SK-N-SH treated with all-trans-retinoic acid at 6 μM for 48 hours (cell line): ENCODE results near the gene ANTXR2.

Experiments used
- ATAC-seq: fragments of 200-7000 bp; cut with Tn5 transposase; 3 replicates; pipeline ENCODE4 v1.9.1; 2020; ENCODE audit warnings: mild to moderate bottlenecking, moderate library complexity
- ARNTL ChIP-seq: fragments of 450-650 bp; formaldehyde crosslinking; IDR thresholded peaks from 2 replicates; pipeline ENCODE4 v1.5.0; 2020; ENCODE audit warnings: low read depth, mild to moderate bottlenecking, moderate library complexity, borderline replicate concordance
- BACH2 ChIP-seq: fragments of 250-450 bp; sonication (Bioruptor Pico); IDR thresholded peaks from 2 replicates; pipeline ENCODE4 v1.9.0; 2021; ENCODE audit warnings: mild to moderate bottlenecking, borderline replicate concordance
- CSDC2 ChIP-seq: fragments of 250-450 bp; sonication (Bioruptor Pico); IDR thresholded peaks from 2 replicates; pipeline ENCODE4 v1.5.0; 2020; ENCODE audit warnings: mild to moderate bottlenecking, moderate library complexity
- ISL1 ChIP-seq: fragments of 250-450 bp; sonication (Bioruptor Pico); IDR thresholded peaks from 2 replicates; pipeline ENCODE4 v2.1.2; 2022; ENCODE audit warnings: mild to moderate bottlenecking, moderate library complexity
- OSR1 ChIP-seq: fragments of 250-450 bp; sonication (Bioruptor Pico); IDR thresholded peaks from 2 replicates; pipeline ENCODE4 v1.8.0; 2022; ENCODE audit warnings: moderate library complexity, mild to moderate bottlenecking, inconsistent platforms
- PPARA ChIP-seq: fragments of 250-450 bp; sonication (Bioruptor Pico); IDR thresholded peaks from 2 replicates; pipeline ENCODE4 v1.5.0; 2020; ENCODE audit warnings: mild to moderate bottlenecking, borderline replicate concordance
- RARB ChIP-seq: fragments of 250-450 bp; sonication (Bioruptor Pico); IDR thresholded peaks from 2 replicates; pipeline ENCODE4 v1.8.0; 2021; ENCODE audit warnings: mild to moderate bottlenecking, moderate library complexity
- SNAI2 ChIP-seq: fragments of 250-450 bp; sonication (Bioruptor Pico); IDR thresholded peaks from 2 replicates; pipeline ENCODE4 v1.5.0; 2020; ENCODE audit warnings: mild to moderate bottlenecking, moderate library complexity
- TCF4 ChIP-seq: fragments of 250-450 bp; sonication (Bioruptor Pico); IDR thresholded peaks from 2 replicates; pipeline ENCODE4 v1.8.0; 2021; ENCODE audit warnings: mild to moderate bottlenecking, moderate library complexity, borderline replicate concordance
- TOX ChIP-seq: fragments of 250-450 bp; sonication (Bioruptor Pico); IDR thresholded peaks from 2 replicates; pipeline ENCODE4 v1.8.0; 2021; ENCODE audit warnings: mild to moderate bottlenecking, moderate library complexity, borderline replicate concordance
- ZC3H10 ChIP-seq: fragments of 250-450 bp; sonication (Bioruptor Pico); IDR thresholded peaks from 2 replicates; pipeline ENCODE4 v1.5.1; 2021; ENCODE audit warnings: mild to moderate bottlenecking, moderate library complexity
- ZFP3 ChIP-seq: fragments of 250-450 bp; sonication (Bioruptor Pico); IDR thresholded peaks from 2 replicates; pipeline ENCODE4 v1.5.0; 2020; ENCODE audit warnings: mild to moderate bottlenecking, moderate library complexity
- ZFP30 ChIP-seq: fragments of 450-650 bp; formaldehyde crosslinking; IDR thresholded peaks from 2 replicates; pipeline ENCODE4 v1.5.0; 2022; ENCODE audit warnings: mild to moderate bottlenecking, moderate library complexity
- ZNF565 ChIP-seq: fragments of 450-650 bp; formaldehyde crosslinking; conservative IDR thresholded peaks from 2 replicates; pipeline ENCODE4 v1.5.0; 2020; ENCODE audit warnings: low read depth, mild to moderate bottlenecking, moderate library complexity
- ZNF70 ChIP-seq: fragments of 450-650 bp; formaldehyde crosslinking; IDR thresholded peaks from 2 replicates; pipeline ENCODE4 v1.5.0; 2020; ENCODE audit warnings: mild to moderate bottlenecking, moderate library complexity
- ZNF8 ChIP-seq: fragments of 450-650 bp; formaldehyde crosslinking; IDR thresholded peaks from 2 replicates; pipeline ENCODE4 v1.5.0; 2020; ENCODE audit warnings: mild to moderate bottlenecking, moderate library complexity
- TF ChIP-seq, protein P1 (sequence below): fragments of 250-450 bp; sonication (Bioruptor Pico); IDR thresholded peaks from 2 replicates; pipeline ENCODE4 v1.5.1; 2020; ENCODE audit warnings: low read depth, mild to moderate bottlenecking, moderate library complexity
- TF ChIP-seq, protein P2 (sequence below): fragments of 250-450 bp; sonication (Bioruptor Pico); IDR thresholded peaks from 2 replicates; pipeline ENCODE4 v1.5.1; 2021; ENCODE audit warnings: mild to moderate bottlenecking, moderate library complexity
- TF ChIP-seq, protein P3 (sequence below): fragments of 250-450 bp; sonication (Bioruptor Pico); IDR thresholded peaks from 2 replicates; pipeline ENCODE4 v1.5.0; 2020; ENCODE audit warnings: mild to moderate bottlenecking, moderate library complexity
- TF ChIP-seq, protein P4 (sequence below): fragments of 250-450 bp; sonication (Bioruptor Pico); IDR thresholded peaks from 2 replicates; pipeline ENCODE4 v1.8.0; 2021; ENCODE audit warnings: low read depth, mild to moderate bottlenecking, moderate library complexity, borderline replicate concordance
- TF ChIP-seq, protein P5 (sequence below): fragments of 250-450 bp; sonication (Bioruptor Pico); IDR thresholded peaks from 2 replicates; pipeline ENCODE4 v1.8.0; 2020; ENCODE audit warnings: mild to moderate bottlenecking, moderate library complexity, borderline replicate concordance

Gene ANTXR2

DNA sequence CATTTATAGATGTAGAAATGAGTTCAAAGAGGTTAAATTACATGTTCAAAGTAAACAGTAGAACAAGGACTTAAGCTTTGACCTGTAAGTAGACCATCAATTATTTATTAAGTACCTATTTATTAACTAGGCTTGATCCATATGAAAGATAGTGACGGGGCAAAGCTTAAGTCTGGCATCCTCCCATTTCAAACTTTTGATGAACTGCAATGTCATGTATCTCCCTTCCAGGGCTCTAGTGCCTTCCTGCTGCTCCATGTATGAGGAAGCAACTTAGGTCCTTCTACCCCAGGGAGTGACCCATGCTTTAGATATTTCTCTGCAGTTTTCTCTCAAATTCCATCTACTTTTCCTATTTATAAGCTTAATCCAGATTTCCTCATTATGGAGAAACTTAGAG, 31.9 kb upstream of the ANTXR2 start:
- TF ChIP-seq PPARA (CRISPR knock-in tag) (no peak), OSR1 (CRISPR knock-in tag) (no peak), TCF4 (CRISPR knock-in tag) (no peak)
- TF ChIP-seq, all 23 proteins: peak for 0
- no peak for ATAC-seq

DNA sequence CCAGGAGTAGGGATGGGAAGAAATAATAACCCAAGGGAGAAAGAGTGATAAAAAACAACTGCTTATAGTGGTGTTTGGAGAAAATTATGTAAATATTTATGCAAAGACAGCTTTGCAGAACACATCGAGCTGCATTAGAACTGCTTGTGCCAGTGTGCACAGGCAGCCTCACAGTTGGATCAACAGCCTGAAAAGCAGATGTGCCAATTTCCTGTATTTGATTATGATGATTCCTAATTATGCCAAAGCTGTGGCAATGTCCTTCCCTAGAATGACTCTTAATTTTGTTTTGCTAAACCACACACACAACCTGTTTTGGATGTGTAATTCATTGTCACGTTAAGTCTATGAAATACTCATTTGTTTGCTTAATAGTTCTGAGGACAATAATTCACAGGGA, 30.6 kb upstream of the ANTXR2 start:
- no peak for ATAC-seq
- TF ChIP-seq, protein P1, sequence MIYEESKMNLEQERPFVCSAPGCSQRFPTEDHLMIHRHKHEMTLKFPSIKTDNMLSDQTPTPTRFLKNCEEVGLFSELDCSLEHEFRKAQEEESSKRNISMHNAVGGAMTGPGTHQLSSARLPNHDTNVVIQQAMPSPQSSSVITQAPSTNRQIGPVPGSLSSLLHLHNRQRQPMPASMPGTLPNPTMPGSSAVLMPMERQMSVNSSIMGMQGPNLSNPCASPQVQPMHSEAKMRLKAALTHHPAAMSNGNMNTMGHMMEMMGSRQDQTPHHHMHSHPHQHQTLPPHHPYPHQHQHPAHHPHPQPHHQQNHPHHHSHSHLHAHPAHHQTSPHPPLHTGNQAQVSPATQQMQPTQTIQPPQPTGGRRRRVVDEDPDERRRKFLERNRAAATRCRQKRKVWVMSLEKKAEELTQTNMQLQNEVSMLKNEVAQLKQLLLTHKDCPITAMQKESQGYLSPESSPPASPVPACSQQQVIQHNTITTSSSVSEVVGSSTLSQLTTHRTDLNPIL = no peak
- no peak for TF ChIP-seq ZNF8 (CRISPR knock-in tag)
- TF ChIP-seq, protein P2, sequence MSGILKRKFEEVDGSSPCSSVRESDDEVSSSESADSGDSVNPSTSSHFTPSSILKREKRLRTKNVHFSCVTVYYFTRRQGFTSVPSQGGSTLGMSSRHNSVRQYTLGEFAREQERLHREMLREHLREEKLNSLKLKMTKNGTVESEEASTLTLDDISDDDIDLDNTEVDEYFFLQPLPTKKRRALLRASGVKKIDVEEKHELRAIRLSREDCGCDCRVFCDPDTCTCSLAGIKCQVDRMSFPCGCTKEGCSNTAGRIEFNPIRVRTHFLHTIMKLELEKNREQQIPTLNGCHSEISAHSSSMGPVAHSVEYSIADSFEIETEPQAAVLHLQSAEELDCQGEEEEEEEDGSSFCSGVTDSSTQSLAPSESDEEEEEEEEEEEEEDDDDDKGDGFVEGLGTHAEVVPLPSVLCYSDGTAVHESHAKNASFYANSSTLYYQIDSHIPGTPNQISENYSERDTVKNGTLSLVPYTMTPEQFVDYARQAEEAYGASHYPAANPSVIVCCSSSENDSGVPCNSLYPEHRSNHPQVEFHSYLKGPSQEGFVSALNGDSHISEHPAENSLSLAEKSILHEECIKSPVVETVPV = no peak
- no peak for TF ChIP-seq ZFP30 (CRISPR knock-in tag)
- TF ChIP-seq ZNF565 (CRISPR knock-in tag) = no peak
- TF ChIP-seq ZFP3 = no peak
- no peak for TF ChIP-seq CSDC2 (CRISPR knock-in tag)
- TF ChIP-seq ISL1 (CRISPR knock-in tag) = no peak
- TF ChIP-seq ZC3H10 (CRISPR knock-in tag) = no peak

DNA sequence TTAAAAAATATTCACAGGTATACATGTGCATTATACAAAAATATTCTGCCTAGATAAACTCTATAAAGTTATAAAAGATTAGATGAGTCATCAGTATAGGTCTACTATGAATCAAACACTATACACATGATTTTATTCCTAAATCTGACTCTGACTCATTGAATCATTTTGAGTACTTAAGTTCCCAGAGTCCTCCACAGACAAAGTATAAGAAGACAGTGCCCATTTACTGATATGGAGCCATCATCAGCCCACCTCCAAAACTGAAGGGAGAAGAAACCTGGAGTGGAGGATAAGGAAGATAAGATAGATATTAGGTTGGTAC, 28.7 kb upstream of the ANTXR2 start:
- TF ChIP-seq, protein P3, sequence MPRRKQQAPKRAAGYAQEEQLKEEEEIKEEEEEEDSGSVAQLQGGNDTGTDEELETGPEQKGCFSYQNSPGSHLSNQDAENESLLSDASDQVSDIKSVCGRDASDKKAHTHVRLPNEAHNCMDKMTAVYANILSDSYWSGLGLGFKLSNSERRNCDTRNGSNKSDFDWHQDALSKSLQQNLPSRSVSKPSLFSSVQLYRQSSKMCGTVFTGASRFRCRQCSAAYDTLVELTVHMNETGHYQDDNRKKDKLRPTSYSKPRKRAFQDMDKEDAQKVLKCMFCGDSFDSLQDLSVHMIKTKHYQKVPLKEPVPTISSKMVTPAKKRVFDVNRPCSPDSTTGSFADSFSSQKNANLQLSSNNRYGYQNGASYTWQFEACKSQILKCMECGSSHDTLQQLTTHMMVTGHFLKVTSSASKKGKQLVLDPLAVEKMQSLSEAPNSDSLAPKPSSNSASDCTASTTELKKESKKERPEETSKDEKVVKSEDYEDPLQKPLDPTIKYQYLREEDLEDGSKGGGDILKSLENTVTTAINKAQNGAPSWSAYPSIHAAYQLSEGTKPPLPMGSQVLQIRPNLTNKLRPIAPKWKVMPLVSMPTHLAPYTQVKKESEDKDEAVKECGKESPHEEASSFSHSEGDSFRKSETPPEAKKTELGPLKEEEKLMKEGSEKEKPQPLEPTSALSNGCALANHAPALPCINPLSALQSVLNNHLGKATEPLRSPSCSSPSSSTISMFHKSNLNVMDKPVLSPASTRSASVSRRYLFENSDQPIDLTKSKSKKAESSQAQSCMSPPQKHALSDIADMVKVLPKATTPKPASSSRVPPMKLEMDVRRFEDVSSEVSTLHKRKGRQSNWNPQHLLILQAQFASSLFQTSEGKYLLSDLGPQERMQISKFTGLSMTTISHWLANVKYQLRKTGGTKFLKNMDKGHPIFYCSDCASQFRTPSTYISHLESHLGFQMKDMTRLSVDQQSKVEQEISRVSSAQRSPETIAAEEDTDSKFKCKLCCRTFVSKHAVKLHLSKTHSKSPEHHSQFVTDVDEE = no peak
- TF ChIP-seq BACH2 (no peak), ZNF70 (no peak), TCF4 (CRISPR knock-in tag) (no peak), ZC3H10 (CRISPR knock-in tag) (no peak), ZFP3 (no peak), ZNF565 (CRISPR knock-in tag) (no peak), ISL1 (CRISPR knock-in tag) (no peak), TOX (CRISPR knock-in tag) (no peak), ARNTL (CRISPR knock-in tag) (no peak), SNAI2 (CRISPR knock-in tag) (no peak), RARB (CRISPR knock-in tag) (no peak), OSR1 (CRISPR knock-in tag) (no peak)
- TF ChIP-seq, protein P4, sequence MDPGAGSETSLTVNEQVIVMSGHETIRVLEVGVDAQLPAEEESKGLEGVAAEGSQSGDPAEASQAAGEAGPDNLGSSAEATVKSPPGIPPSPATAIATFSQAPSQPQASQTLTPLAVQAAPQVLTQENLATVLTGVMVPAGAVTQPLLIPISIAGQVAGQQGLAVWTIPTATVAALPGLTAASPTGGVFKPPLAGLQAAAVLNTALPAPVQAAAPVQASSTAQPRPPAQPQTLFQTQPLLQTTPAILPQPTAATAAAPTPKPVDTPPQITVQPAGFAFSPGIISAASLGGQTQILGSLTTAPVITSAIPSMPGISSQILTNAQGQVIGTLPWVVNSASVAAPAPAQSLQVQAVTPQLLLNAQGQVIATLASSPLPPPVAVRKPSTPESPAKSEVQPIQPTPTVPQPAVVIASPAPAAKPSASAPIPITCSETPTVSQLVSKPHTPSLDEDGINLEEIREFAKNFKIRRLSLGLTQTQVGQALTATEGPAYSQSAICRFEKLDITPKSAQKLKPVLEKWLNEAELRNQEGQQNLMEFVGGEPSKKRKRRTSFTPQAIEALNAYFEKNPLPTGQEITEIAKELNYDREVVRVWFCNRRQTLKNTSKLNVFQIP (CRISPR knock-in tag) = no peak
- TF ChIP-seq, protein P2 = no peak
- TF ChIP-seq, protein P1 = no peak
- TF ChIP-seq, protein P5, sequence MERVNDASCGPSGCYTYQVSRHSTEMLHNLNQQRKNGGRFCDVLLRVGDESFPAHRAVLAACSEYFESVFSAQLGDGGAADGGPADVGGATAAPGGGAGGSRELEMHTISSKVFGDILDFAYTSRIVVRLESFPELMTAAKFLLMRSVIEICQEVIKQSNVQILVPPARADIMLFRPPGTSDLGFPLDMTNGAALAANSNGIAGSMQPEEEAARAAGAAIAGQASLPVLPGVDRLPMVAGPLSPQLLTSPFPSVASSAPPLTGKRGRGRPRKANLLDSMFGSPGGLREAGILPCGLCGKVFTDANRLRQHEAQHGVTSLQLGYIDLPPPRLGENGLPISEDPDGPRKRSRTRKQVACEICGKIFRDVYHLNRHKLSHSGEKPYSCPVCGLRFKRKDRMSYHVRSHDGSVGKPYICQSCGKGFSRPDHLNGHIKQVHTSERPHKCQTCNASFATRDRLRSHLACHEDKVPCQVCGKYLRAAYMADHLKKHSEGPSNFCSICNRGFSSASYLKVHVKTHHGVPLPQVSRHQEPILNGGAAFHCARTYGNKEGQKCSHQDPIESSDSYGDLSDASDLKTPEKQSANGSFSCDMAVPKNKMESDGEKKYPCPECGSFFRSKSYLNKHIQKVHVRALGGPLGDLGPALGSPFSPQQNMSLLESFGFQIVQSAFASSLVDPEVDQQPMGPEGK (CRISPR knock-in tag) = no peak
- peak; percentile 38; the same call in 2 of the 3 replicates for ATAC-seq
